NCI-H526 (cell line): Measurements from ENCODE around the gene OR5H1.
A peak's percentile ranks its signal among the peaks of the same experiment; 100 is the strongest.
"Not testable (repeated sequence)": the region's sequence is repeated elsewhere in the genome, so short reads cannot be mapped to it uniquely, and the experiment has no call there.

Experiments used
- DNase-seq, 2 experiments: peaks; one replicate each; lab custom pipeline; 2025; lab: John Stamatoyannopoulos, UW

The OR5H1 gene

DNA sequence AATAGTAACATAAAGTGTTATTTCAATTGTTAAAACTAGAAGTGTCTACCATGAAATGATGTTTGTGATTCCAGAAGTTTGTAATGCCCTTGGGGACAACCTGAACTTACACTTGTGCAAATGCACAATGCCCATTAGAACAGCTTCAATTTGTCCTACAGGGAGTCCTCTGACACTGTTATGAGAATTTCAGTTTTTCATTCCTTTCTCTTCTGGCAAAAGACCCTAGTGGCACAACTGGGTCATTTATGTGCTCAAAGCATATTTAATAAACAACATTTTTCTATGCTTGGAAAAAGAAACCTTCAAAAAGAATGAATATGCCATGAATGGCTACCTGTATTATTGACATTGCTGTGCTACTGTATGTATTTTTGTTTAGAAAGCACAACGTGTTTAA is at the start of gene OR5H1:
Gene OR5H1 (plus strand): TSS at position 301 of the 400 bp plus-strand sequence. CDS start 1,977 bp downstream, outside the sequence.
- DNase-seq = no peak

- DNase-seq = no peak
Measured at GRCh38 chr3:98086873-98087272, 43.6 kb upstream of the OR5H1 start, which contains the start of gene OR5AC2. TSS of gene OR5AC2 (plus strand) at chr3:98087173. CDS start at chr3:98087173, 0 bp downstream.

DNA sequence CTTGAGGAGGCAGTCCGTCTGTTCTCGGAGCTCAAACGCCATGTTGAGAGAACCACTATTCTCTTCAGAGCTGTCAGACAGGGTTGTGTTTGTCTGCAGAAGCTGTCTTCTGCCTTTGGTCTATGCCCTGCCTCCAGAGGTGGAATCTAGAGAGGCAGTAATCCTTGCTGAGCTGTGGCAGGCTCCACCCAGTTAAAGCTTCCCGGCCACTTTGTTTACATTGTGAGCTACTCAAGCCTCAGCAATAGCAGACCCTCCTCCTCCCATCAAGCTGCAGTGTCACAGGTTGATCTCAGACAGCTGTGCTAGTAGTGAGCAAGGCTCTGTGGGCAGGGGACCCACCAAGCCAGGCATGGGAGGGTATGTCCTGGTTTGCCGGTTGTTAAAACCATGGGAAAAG is 34.6 kb upstream of the OR5H1 start:
- DNase-seq = peak in 1 of 2 experiments; percentile 19

DNA sequence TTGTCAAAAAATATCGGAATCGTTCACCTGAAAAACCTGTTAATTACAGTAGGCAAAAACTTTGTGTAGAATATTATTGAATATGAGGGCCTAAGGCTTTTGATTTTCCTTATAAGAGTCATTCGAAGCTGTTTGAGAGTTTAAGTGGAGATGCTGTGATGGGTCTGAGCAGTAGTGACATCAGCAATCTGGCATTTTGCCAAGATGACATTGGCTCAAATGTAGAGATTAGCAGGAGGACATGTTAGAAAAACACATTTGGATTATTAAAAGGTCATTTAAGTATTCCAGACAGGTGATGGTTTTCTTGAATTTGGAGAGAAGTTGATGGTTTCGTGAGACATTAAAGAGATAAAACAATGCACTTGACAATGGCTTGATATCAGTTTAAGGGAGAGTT is 30.7 kb upstream of the OR5H1 start:
- no peak for DNase-seq

GRCh38 chr3:98108162-98108561 is 22.4 kb upstream of the OR5H1 start:
- no peak for DNase-seq

GRCh38 chr3:98109807-98110549 is 20.5 kb upstream of the OR5H1 start:
- DNase-seq = no peak

GRCh38 chr3:98110550-98110908 is 20.0 kb upstream of the OR5H1 start:
- no peak for DNase-seq

- DNase-seq = no peak
Measured at GRCh38 chr3:98114264-98114663, 16.3 kb upstream of the OR5H1 start.

DNA sequence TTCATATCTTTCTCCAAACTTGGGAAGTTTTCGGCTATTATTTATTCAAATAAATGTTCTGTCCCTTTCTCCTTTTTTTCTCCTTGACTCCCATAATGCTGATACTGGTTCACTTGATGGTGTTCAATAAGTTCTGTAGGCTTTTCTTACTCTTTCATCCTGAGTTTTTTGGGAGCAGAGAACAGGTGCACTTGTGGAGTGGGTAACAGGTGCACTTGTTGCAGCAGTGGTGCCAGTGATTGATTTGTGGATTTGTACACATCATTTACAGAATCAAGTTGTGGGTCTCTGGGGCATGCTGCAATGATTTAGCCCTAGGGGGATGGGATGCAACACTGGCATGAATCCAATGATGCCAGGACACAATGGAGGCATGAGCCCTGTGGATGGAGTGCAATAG is 14.8 kb upstream of the OR5H1 start:
- no peak for DNase-seq

GRCh38 chr3:98136631-98137030 is 6.1 kb downstream of the OR5H1 start:
- no peak for DNase-seq

DNA sequence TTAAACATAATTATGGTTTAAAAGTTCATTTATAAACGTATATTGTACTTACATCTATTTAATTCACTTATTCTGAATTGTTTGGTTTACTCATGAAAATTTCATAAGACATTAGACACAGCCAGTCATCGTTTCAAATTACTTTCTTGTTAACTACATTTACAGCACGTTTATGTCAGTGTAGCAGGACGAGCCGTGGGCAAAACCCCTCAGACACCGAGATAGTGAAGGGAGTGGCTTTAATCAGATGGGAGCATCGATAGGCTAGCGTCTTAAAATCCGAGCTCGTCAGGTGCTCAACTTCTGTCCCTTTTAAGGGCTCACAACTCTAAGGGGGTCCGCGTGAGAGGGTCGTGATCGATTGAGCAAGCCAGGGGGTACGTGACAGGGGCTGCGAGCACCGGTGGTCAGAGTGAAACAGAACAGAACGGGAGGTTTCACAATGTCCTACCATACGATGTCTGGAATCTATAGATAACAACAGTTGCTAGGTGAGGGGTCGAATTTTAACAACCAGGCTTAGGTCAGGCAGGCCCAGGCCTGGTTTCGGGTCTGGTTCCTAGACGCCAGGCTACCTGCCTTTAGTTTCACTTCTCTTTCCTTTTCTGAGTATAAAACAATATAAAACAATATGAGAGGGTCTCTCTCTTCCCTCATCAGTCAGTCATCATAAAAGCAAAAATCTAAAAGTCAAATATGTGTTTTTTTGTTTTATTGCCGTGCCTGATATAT is 7.5 kb downstream of the OR5H1 start:
- not testable (repeated sequence) for DNase-seq

DNA sequence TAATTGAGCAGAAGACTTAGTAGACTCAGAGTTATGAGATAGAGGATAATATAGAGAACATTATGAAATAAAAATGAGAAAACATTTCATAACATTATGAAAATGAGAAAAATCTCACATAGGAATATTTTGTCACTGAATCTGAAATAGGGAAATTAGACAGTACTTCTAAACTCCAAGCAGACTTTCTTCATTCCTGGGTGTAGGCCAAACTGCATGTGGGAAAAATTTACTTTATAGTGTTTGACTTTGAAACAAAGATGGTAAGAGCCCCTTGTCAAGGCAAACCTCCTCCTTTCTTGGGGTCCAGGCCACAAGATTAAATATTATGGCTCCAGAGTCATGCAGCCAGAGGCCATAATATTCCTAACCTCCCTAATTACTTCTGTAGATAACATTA is 10.0 kb downstream of the OR5H1 start:
- no peak for DNase-seq

DNA sequence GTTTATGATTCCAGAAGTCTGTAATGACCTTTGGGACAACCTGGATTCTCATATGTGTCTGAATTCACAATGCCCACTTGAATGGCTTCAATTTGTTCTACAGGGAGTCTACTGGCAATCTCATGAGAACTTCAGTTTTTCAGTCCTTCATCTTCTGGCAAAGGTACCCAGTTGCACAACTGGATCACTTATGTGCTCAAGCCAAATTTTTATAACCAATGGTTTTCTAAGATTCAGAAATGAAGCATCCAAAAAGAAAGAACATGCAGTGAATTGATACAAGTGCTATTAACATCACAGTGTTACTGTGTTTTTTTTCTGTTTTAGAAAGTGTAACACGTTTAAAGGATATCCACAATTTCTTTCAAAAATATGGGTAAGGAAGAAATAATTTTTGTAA is 16.7 kb downstream of the OR5H1 start, which contains the start of gene OR5H14:
Gene OR5H14 (plus strand): TSS at position 301 of the 400 bp plus-strand sequence. CDS start 1,907 bp downstream, outside the sequence.
- no peak for DNase-seq

DNA sequence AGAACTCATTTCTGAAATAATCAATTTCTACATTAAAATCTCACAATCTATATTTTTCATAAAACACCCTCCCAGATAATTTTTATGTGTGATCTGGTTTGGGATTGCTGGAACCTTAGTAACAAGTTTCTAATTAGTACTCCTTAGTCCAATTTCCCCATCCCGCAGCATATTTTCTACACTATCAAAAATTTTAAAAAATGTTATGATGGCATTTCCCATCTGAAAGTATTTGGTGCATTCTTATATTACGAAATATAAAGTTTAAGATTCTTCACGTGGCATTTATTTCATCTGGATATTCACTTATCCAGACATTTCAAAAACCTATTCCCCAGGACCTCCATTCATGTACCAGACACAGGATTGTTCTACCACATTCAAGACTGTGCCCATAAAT is 18.2 kb downstream of the OR5H1 start:
- DNase-seq = no peak

DNA sequence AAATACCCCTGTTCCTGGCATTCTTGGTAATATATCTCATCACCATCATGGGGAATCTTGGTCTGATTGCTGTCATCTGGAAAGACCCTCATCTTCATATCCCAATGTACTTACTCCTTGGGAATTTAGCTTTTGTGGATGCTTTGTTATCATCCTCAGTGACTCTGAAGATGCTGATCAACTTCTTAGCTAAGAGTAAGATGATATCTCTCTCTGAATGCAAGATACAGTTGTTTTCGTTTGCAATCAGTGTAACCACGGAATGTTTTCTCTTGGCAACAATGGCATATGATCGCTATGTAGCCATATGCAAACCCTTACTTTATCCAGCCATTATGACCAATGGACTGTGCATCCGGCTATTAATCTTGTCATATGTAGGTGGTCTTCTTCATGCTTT is 18.9 kb downstream of the OR5H1 start:
- DNase-seq = not testable (repeated sequence)

DNA sequence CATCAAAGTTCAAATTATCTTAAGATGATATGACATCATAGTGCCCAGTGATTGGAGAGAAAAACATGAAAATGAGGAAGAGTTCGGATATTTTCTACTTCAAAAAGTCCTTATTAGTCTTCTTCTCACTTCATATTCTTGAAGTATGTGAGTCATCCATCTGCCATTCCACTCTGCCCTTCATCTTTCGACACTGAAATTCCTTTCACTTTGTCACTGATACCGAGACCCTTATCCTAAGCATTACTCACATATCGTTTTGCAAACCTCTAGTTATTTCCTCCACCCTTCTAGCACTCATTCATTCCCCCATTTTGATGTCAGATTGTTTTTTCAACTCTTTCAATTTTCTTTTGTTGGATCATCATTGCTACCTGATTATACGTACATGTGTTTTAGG is 20.7 kb downstream of the OR5H1 start:
- DNase-seq = no peak

DNA sequence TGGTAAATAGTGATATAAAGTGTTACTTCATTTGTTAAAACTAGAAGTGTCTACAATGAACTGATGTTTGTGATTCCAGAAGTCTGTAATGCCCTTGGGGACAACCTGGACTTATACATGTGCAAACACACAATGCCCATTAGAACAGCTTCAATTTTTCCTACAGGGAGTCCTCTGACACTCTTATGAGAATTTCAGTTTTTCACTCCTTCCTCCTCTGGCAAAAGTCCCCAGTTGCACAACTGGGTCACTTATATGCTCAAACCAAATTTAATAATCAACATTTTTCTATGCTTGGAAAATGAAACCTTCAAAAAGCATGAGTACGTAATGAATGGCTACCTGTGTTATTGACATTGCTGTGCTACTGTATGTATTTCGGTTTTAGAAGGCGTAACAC is 35.9 kb downstream of the OR5H1 start, which contains the start of gene OR5H15:
Gene OR5H15 (plus strand): TSS at position 301 of the 400 bp plus-strand sequence. CDS start 2,004 bp downstream, outside the sequence.
- no peak for DNase-seq

DNA sequence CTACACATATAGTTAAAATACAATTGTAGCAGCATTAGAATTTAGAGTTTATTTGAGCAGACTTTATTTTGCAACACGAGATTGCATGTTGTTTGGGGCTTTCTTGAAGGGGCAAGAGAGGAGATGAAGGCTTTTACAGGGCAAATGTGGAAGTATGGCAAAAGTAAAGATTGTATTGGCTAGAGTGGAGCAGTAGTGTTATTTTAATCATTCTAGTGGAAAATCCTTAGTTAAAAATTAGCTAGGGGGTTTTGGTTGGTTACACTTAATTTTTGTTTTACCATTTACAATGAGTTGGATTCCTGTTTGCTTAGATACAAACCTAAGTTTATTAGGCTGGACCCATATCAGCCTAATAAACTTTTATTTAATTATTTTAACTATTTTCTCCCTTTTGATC is 40.5 kb downstream of the OR5H1 start:
- DNase-seq = no peak

GRCh38 chr3:98172621-98173020 is 42.1 kb downstream of the OR5H1 start:
- no peak for DNase-seq

GRCh38 chr3:98180319-98180890 is 49.9 kb downstream of the OR5H1 start:
- DNase-seq = no peak

DNA sequence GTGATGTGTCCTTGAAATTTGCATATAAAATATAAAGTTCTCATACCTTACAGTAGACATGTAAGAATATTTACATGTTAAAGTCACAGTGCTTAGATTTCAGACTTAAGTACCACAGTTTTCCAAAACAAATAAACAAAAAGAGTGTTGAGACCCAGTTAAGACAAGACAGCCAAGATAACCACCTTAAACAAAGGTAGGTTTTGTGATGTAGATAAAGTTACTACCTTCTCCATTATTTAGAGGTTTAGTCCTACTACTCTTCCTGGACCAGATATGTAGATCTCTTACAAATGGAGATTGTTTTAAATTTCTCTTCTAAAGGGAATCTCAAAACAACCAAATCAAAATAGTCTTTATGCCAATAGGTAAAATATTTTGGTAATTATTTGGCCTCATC is 51.7 kb downstream of the OR5H1 start:
- DNase-seq = no peak

- DNase-seq = peak in 1 of 2 experiments; percentile 8
Measured at GRCh38 chr3:98185180-98185579, 54.7 kb downstream of the OR5H1 start.
